C4-2B (cell line): ENCODE data around the gene LARGE1.

Source experiments
- CTCF ChIP-seq: fragments of 450-650 bp; conservative IDR thresholded peaks from 2 replicates; pipeline ENCODE4 v1.5.1; 2017; ENCODE audit warnings: mild to moderate bottlenecking
- ZFX ChIP-seq: fragments of 450-650 bp; IDR thresholded peaks from 2 replicates; pipeline ENCODE4 v1.6.1; 2017

DNA sequence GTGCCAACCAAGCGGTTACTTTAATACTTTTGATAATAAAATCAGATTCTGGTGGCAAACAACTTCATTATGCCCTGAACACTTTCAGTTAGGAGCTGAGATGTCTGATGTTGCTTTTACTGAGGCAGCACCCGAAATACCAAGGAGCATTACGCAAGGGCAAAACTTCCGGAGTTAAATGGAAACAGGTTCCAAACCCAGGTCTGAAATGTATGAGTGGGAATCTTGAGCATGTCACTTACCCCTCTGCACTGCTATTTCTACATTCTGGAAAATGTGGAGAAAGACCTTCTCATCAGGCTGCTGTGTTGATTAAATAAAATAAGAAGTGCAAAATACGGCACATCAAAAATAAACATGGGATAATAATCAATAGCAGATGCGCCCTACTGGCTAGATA, 315.1 kb downstream of the LARGE1 start:
- TF ChIP-seq CTCF (no peak), ZFX (no peak)
